Common myeloid progenitor, CD34-positive (primary cell): Measurements from ENCODE around the gene RPTOR.

ENCODE experiments used
- CTCF ChIA-PET: fragments of 350-600 bp; sonication (Branson Sonifier 250); formaldehyde crosslinking; loops from one replicate; lab custom pipeline; 2021; ENCODE audit warnings: antibody characterized with exemption; lab: Charles Lee
- POLR2A ChIA-PET: fragments of 350-600 bp; sonication (Branson Sonifier 250); formaldehyde crosslinking; loops from one replicate; lab custom pipeline; 2021; ENCODE audit warnings: antibody characterized with exemption; lab: Charles Lee
- DNase-seq, 3 donors: peaks; one replicate each; pipeline versions ENCODE4 v3.0.0 to v3.0.0-alpha.2; 2013
- H3K27ac ChIP-seq, 2 experiments: 1 replicate in 1 of 2; 2 replicates in 1 of 2; pipeline ENCODE4 v1.7.0; 2013; ENCODE audit warnings: inconsistent platforms in 2 of 2, low read length in 2 of 2, mild to moderate bottlenecking in 2 of 2, low read depth in 1 of 2, moderate library complexity in 1 of 2; ENCODE audit not compliant: severe bottlenecking in 2 of 2, insufficient read depth in 1 of 2, poor library complexity in 1 of 2
- H3K27me3 ChIP-seq, 5 experiments: replicated peaks in 2 of 5; 1 replicate in 3 of 5; 2 replicates in 2 of 5; pipeline versions ENCODE4 v1.6.1 to v1.7.0; 2013; ENCODE audit warnings: low read length in 4 of 5, mild to moderate bottlenecking in 2 of 5, moderate library complexity in 2 of 5, inconsistent platforms in 1 of 5; ENCODE audit not compliant: insufficient read depth in 5 of 5, control insufficient read depth in 4 of 5
- H3K36me3 ChIP-seq, 4 experiments: 1 replicate in 2 of 4; 2 replicates in 2 of 4; pipeline versions ENCODE4 v1.6.1 to v1.7.0; 2013; ENCODE audit warnings: low read length in 3 of 4, control low read depth in 1 of 4, mild to moderate bottlenecking in 1 of 4; ENCODE audit not compliant: control insufficient read depth in 4 of 4, insufficient read depth in 4 of 4
- H3K4me1 ChIP-seq, 4 experiments: 1 replicate in 3 of 4; 2 replicates in 1 of 4; pipeline versions ENCODE4 v1.6.1 to v1.7.1; 2013; ENCODE audit warnings: low read length in 3 of 4, mild to moderate bottlenecking in 3 of 4, control low read depth in 1 of 4, inconsistent platforms in 1 of 4, moderate library complexity in 1 of 4; ENCODE audit not compliant: control insufficient read depth in 4 of 4, insufficient read depth in 4 of 4; ENCODE audit errors: control extremely low read depth in 1 of 4
- H3K4me3 ChIP-seq, 7 experiments: 1 replicate in 4 of 7; 2 replicates in 3 of 7; pipeline versions ENCODE4 v1.5.1 to v1.7.0; 2013; ENCODE audit warnings: mild to moderate bottlenecking in 7 of 7, low read length in 6 of 7, moderate library complexity in 6 of 7, inconsistent platforms in 2 of 7, low read depth in 2 of 7, control low read depth in 1 of 7; ENCODE audit not compliant: insufficient read depth in 4 of 7, control insufficient read depth in 1 of 7; ENCODE audit errors: extremely low read depth in 1 of 7
- H3K9me3 ChIP-seq, 5 experiments: 1 replicate in 4 of 5; 2 replicates in 1 of 5; pipeline versions ENCODE4 v1.6.1 to v1.7.1; 2013; ENCODE audit warnings: low read length in 4 of 5, mild to moderate bottlenecking in 2 of 5, inconsistent platforms in 1 of 5, low read depth in 1 of 5, moderate library complexity in 1 of 5; ENCODE audit not compliant: control insufficient read depth in 4 of 5, insufficient read depth in 2 of 5; ENCODE audit errors: control extremely low read depth in 1 of 5
- WGBS: methylation state at CpG from one replicate; pipeline ENCODE4 v1.1.5; 2013; ENCODE audit not compliant: insufficient coverage; 5-methylcytosine and 5-hydroxymethylcytosine counted together

The RPTOR gene

GRCh38 chr17:80566054-80566400 lies 21.4 kb downstream of the RPTOR start:
- POLR2A ChIA-PET = no interaction called here
- Histone ChIP-seq H3K36me3 (no peaks in the 10 kb centered on the region), H3K27me3 (no peaks in the 10 kb centered on the region), H3K27ac (no peak overlapping the region), H3K4me1 (no peaks in the 10 kb centered on the region), H3K4me3 (no peak overlapping the region), H3K9me3 (no peaks in the 10 kb centered on the region)
- 94% methylated on average over 3 of the region's 5 CpGs for WGBS
- DNase-seq = no peak
- CTCF ChIA-PET = interaction anchor here (1.5 to 2.5 kb wide), 2 partner anchors 10 to 27 kb away, joined by 3 to 11 read pairs; no protein-coding TSS in a partner anchor

DNA sequence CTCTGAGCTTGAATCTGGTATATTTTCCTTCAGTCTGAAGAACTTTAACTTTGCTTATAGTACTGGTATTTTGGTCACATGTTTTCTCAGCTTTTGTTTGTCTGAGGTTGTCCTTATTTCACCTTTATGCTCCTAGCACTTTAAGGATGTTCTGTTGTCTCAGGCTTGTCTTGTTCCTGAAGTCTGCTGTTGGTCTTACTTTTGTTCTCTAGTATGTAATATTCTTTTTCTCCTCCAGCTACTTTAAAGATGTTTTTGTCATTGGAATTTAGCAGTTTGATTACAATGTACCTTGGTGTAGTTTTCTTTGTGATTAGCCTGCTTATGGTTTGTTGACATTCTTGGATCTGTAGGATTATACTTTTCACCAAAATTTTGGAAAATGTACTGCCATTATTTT lies 23.6 kb downstream of the RPTOR start:
- ChIA-PET CTCF (no interaction called here), POLR2A (no interaction called here)
- H3K27me3 ChIP-seq = no peaks in the 10 kb centered on the region
- peaks cover 0 to 3% (median 0%) of the 10 kb centered on the region in 4 experiments for H3K36me3 ChIP-seq
- no peak overlapping the region for H3K4me3 ChIP-seq
- no peak for DNase-seq
- H3K9me3 ChIP-seq = no peaks in the 10 kb centered on the region
- no peaks in the 10 kb centered on the region for H3K4me1 ChIP-seq
- H3K27ac ChIP-seq = no peak overlapping the region

DNA sequence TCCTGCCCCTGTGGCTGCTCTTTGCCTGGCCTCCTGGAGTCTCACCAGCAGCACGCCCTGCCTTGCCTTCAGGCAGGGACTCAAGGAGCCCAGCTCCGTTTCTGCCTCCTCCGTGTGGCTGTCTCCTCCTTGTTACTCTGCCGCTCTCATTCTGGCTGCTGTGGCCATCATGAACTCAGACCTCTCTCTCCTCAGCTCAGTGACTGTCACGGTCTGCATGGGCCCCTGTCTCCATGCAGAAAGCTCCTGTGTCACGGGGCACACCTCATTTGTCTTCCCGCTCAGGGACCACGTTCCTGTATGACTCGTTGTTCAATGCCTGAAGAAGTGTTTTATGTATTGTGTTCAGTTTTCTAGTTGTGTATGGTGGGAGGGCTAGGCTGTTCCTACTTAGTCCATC lies 25.3 kb downstream of the RPTOR start:
- no peaks in the 10 kb centered on the region for H3K9me3 ChIP-seq
- no peaks in the 10 kb centered on the region for H3K4me1 ChIP-seq
- ChIA-PET POLR2A (no interaction called here), CTCF (no interaction called here)
- 86% methylated on average over 8 of the region's 9 CpGs for WGBS
- H3K36me3 ChIP-seq = peaks cover 0 to 3% (median 0%) of the 10 kb centered on the region in 4 experiments
- H3K4me3 ChIP-seq = no peak overlapping the region
- H3K27ac ChIP-seq = no peak overlapping the region
- H3K27me3 ChIP-seq = no peaks in the 10 kb centered on the region
- no peak for DNase-seq

DNA sequence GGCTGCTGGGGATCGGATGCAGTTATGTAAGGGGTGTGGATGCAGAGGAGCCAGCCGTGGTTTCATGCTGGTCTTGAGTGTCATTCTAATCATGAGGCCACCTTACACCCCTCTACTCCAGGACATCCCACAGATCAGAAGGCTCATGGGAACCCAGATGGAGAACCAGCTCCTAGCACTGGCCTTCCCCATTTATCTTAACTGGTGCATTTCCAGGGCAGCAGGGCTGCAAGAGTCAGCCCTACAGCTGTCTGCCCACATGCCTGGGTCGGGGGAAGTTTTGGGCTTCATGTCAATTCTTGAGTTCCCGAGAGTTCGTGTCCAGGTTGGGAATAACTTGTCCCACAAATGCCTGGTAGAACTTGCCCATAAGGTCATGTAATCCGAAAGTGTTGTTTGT lies 29.1 kb downstream of the RPTOR start:
- CTCF ChIA-PET = interaction anchor here (1.1 kb wide), 1 partner anchor 10 kb away, joined by 3 read pairs; no protein-coding TSS in a partner anchor
- POLR2A ChIA-PET = no interaction called here

GRCh38 chr17:80574496-80574895 lies 29.9 kb downstream of the RPTOR start:
- DNase-seq = no peak
- Histone ChIP-seq H3K36me3 (peaks cover 0 to 3% (median 0%) of the 10 kb centered on the region in 4 experiments), H3K27me3 (no peaks in the 10 kb centered on the region), H3K4me3 (no peak overlapping the region), H3K27ac (no peak overlapping the region), H3K4me1 (no peaks in the 10 kb centered on the region), H3K9me3 (no peaks in the 10 kb centered on the region)
- ChIA-PET POLR2A (no interaction called here), CTCF (interaction anchor here (1.1 kb wide), 1 partner anchor 10 kb away, joined by 3 read pairs; no protein-coding TSS in a partner anchor)
- WGBS = no CpG with 5 or more reads among the region's 4 CpGs

More for the DNA sequence above, 29.1 kb downstream of the RPTOR start:
- Histone ChIP-seq H3K4me3 (no peak overlapping the region), H3K27ac (no peak overlapping the region), H3K4me1 (no peaks in the 10 kb centered on the region), H3K36me3 (peaks cover 0 to 3% (median 0%) of the 10 kb centered on the region in 4 experiments), H3K27me3 (no peaks in the 10 kb centered on the region), H3K9me3 (no peaks in the 10 kb centered on the region)
- no peak for DNase-seq
- WGBS = 100% methylated on average over 3 of the region's 6 CpGs

DNA sequence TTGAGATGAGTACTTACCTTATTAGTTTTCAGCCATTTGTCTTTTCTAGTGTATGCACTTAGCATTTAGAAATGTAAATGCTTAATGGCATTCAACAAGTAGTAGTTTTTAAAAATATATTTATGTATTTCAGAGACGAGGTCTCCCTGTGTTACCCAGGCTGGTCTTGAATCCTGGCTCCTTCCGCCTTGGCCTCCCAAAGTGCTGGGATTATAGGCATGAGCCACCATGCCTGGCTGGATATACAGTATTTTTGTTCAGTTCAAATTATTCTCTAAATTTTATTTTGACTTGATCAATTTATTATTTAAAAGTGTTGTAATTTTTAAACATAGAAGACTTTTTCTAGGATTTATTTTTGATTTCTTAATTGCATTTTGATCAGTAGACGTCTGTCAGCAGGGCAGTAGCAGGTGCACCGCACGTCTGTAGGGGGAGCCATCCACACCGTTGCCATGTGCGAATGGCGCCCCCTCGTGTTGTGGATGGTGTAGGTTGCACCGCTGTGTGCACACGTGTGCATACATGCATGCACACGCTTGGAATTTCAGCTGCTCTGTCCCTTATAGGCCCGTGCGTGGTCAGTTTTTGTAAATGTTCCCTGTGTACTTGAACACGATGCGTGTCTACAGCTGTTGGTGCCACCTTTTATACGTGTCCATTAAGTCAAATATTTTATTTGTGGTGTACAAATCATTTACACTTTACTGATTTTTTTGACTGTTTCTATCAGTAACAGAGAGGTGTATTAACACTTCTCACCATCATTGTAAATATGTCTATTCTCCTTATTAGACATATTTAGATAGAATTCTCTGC lies 30.6 kb downstream of the RPTOR start:
- WGBS = 7% methylated on average over 11 of the region's 17 CpGs
- ChIA-PET CTCF (interaction anchor here (0.6 to 1.5 kb wide), 16 partner anchors 9 to 323 kb away, joined by 3 to 16 read pairs (median 4); no protein-coding TSS in a partner anchor), POLR2A (no interaction called here)
- Histone ChIP-seq H3K27me3 (no peaks in the 10 kb centered on the region), H3K27ac (no peak overlapping the region), H3K36me3 (peaks cover 0 to 3% (median 0%) of the 10 kb centered on the region in 4 experiments), H3K4me3 (no peak overlapping the region), H3K4me1 (no peaks in the 10 kb centered on the region), H3K9me3 (no peaks in the 10 kb centered on the region)
- DNase-seq = peak; percentile 91 to 96 (median 94)

DNA sequence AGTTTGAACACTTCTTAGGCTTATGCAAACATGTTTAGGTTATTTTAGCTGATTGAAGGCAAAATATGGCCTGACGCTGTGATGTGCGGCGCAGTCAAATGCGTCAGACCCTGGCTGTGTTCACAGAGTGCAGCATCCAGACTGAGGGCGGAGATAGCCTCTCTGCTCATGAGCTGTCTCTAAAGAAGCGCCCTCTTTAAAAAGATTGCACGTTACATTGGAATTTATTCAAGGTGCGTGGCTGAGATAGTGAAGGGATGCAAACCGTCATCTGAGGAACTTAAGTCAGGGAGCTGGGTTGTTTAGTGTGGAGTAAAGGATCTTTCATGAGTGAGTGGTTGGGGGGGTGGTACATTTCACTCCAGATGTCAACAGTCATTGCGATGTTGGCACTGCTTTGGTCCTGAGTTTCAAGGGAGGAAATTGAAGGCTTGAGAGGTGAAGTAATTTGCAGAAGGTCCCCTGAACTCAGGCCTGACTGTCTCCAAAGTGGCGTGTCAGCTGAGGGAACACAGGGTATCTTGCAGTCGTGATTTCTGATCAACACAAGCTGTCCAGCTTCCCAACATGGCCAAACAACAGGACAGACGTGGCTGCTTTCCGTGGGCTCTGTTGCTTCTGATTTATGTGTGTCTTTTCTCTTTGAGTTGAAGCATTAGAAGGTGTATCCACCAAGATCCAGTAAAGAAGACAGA lies 33.4 kb downstream of the RPTOR start:
- Histone ChIP-seq H3K36me3 (peaks cover 0 to 10% (median 6%) of the 10 kb centered on the region in 4 experiments), H3K4me1 (no peaks in the 10 kb centered on the region), H3K9me3 (no peaks in the 10 kb centered on the region), H3K27me3 (no peaks in the 10 kb centered on the region), H3K27ac (no peak overlapping the region), H3K4me3 (no peak overlapping the region)
- 96% methylated on average over 12 of the region's 14 CpGs for WGBS
- ChIA-PET POLR2A (no interaction called here), CTCF (interaction anchor here (0.5 to 2.1 kb wide), 6 partner anchors 9 to 411 kb away, joined by 3 to 12 read pairs (median 4); no protein-coding TSS in a partner anchor)
- no peak for DNase-seq
